GM21390 (cell line): Measurements from ENCODE around the gene SUCLG2.

Experiments
- ATAC-seq: cut with Tn5 transposase; IDR thresholded peaks from one replicate; pipeline ENCODE4 v1.9.1; 2021; ENCODE audit not compliant: unreplicated experiment

The SUCLG2 gene

GRCh38 chr3:67402873-67403272, 251.5 kb downstream of the SUCLG2 start:
- ATAC-seq: no peak

- no peak for ATAC-seq
These were observed 252.5 kb downstream of the SUCLG2 start for GRCh38 chr3:67401921-67402320.

GRCh38 chr3:67400476-67400875, 253.9 kb downstream of the SUCLG2 start:
- ATAC-seq: no peak

- peak; percentile 85 for ATAC-seq
These were observed 265.2 kb downstream of the SUCLG2 start for GRCh38 chr3:67389176-67389575.

- ATAC-seq: no peak
These were observed 265.7 kb downstream of the SUCLG2 start for GRCh38 chr3:67388738-67389137.

- ATAC-seq: no peak
These were observed 268.0 kb downstream of the SUCLG2 start for GRCh38 chr3:67386451-67386850.

DNA sequence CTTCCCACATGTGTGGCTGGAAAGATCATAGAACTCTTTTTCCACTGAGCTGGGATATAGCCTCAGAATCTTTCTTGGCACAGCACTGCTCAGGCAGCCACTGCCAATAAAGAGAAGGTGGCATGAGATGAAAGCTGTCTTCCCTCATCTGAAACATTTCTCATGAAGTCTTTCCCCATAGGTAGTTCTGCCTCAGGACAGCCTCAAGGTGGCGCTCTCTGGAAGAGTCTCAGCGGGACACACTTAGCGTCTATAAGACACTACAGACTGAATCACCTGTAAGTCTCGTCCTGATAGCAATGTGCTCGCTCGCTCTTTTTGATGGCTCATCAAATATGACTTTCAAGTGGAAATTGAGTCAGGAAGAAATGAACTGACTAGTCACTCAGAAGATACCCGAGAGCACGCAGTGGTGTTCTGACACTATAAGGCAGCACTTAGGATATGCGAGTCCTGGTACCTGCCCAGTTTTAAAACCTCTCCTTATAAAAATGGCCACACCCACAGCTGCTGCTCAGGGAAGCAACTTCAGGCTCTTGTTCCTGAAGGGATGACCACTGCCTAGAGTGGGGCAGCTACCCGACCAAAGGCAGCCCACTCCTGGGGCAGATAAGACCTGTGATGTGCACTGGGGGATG, 269.5 kb downstream of the SUCLG2 start:
- ATAC-seq: no peak

DNA sequence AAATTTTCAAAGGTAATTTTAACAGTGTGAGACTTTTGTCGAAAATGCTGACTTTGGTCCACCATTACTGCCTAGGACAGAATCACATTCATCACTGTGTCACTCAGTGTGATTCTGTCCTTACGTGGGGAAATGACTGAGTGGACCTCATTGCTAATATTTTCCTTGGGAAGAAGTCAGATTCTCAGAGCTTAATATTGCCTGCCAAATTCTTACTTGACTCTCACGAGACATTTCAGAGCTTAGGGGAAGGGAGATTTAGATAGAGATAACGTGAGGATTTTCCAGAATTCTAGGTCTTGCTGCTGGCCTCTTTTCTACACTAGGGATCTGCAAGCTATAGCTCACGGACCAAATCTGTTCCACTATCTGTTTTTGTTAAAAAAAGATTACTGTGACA, 270.4 kb downstream of the SUCLG2 start:
- no peak for ATAC-seq

- ATAC-seq: no peak
These were observed 271.0 kb downstream of the SUCLG2 start for GRCh38 chr3:67383379-67383778.

- ATAC-seq: no peak
These were observed 271.9 kb downstream of the SUCLG2 start for GRCh38 chr3:67382536-67382935.

DNA sequence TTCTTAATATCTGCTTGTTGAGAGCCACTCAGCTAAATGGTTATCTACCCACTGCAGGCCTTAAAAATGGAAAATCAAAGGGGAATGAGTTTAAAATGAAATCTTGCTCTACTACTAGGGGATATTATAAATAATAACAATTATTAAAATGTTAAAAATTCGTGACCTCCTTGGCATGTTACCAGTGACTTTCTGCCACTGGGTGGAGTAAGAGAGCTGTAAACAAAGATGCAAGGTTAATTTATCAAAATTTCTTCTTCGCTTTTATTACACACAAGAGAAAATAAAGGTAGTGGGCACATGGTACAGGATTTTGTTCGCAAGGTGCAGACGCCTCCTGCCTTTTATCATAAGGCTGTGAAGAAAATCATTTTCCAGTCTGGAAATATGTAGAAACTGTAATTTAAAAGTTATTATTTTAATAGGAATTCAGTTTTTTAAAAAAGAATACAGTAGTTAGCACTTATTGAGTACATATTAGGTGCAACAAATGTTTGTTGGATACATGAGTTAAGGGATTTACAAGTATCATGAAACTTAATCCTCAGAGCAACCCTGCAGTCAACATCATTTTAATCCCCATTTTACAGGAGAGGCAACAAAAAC, 272.6 kb downstream of the SUCLG2 start:
- ATAC-seq: no peak

DNA sequence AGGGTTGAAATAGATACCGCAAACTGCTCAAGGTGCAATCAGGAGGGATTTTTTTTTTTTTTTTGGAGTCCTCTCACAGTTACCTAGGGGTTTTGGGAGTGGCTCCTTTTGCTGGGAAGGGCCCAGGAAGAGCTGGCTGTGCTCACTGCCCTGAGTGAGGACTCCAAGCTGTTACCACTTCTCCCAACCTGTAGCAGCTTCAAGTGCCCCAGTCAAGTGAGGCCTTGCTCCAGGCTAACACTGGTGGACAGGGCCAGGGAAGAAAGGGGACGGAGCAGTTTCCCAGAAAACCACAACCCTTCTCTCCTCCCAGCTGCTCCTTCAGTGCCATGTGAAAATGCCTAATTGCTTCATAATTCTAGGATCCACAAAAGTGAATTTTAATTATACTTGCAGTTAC, 274.3 kb downstream of the SUCLG2 start:
- no peak for ATAC-seq

GRCh38 chr3:67377299-67377698, 277.1 kb downstream of the SUCLG2 start:
- ATAC-seq: no peak

- ATAC-seq: no peak
These were observed 278.0 kb downstream of the SUCLG2 start for GRCh38 chr3:67376416-67376815.

DNA sequence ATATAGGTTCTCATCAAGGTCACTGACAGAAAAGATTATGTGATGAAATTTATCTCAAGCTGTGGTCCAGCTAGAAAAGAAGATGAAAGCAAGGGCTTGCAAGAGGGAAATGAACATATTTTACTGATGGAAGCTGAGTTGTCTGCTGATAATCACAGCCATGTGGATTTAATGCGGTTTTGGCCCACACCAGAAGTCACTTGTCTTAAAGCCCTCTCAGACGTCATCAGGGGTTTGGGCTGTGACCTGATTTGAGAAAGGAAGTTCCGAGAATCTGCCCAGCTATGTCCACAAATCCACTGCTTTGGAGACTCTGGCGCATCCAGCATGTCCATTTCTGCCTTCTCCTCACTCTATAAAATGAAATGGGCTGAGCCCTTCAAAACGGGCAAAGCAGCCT, 278.4 kb downstream of the SUCLG2 start:
- no peak for ATAC-seq

DNA sequence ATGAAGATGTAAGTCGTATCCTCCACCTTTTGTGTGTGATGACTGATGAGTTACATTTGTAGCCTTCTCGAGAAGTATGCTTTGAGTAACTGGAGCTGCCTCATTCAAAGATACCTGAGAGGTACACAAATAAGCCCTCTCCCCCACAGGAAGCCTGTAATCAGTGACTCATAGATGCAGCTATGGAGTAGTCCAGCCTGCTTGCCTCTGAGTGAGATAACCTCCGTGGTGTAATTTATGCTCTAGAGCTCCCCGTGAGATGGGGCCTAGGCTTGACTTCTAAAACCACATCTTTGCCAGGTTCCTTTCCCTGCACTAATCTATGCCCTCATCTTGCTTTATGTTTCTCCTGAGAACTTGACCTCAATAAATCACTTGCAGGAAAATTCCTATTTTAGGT, 291.7 kb downstream of the SUCLG2 start:
- no peak for ATAC-seq

DNA sequence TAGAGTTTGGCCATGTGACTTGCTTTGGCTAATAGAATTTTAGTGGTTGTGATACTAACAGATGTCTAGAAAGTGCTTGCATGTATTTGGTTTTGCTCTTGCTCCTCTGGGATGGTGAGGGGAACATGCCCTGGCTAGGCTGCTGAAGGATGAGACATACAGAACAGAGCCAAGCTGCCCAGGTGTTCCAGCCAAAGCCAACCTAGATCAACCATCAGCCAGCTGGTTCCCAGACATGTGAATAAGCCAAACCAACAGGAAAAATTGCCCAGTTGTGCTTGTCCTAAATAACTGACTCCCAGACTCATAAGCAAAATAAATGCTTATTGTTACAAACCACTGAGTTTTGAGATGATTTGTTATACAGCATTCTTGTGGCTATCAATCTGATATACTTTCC, 292.6 kb downstream of the SUCLG2 start:
- no peak for ATAC-seq

- ATAC-seq: no peak
These were observed 293.1 kb downstream of the SUCLG2 start for GRCh38 chr3:67361323-67361722.

DNA sequence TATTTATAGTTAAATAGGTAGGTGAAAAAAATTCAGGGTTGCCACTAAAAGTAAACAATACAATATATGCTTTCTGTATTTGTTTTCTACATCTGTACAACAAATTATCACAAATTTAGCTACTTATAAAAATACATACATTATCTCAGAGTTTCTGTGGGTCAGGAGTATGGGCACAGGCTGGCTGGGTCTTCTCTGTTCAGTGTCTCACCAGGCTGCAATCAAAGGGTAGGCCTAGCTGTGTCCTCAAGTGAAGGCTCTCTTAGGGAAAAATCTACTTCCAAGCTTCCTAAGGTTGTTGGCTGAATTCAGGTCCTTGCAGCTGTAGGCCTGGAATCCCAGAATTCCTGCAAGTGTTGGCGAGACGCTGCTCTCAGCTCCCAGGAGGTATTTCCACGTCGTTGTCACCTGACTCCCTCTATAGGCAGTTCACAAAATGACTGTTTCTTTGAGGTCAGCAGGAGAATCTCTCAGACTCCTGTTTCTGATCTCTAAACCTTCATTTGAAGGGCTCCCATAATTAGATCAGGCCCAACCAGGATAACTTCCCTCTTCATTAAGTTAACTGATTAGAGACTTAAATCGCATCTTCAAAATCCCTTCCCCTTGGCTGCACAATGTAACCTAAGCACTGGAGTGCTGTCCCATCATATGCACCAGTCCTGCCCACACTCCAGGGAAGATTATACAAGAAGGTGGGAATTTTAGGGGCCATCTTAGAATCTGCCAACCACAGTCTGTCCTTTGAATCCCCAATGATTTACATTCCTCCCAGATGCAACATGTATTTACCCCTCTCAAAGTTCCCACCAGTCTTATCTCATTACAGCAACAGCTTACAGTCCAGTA, 296.6 kb downstream of the SUCLG2 start:
- peak; percentile 65 for ATAC-seq

- ATAC-seq: peak; percentile 90
These were observed 304.7 kb downstream of the SUCLG2 start for GRCh38 chr3:67349551-67350174.

DNA sequence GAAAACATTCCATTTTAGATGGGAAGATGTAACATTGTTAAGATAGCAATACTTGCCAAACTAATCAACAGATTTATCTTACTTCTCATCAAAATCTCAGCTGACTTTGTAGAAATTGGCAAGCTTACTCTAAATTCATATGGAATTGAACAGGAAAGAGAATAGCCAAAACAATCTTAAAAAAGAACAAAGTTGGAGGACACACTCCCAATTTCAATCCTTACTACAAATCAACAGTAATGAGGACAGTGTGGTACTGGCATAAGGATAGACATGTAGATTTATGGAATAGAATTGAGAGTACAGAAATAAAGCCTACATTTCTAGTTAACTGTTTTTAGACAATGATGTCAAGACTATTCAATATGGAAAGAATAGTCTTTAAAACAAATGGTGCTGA, 308.3 kb downstream of the SUCLG2 start:
- no peak for ATAC-seq

GRCh38 chr3:67335813-67336212, 318.6 kb downstream of the SUCLG2 start:
- no peak for ATAC-seq
